Tibial nerve (tissue), 4 donors: ENCODE data around the gene AUTS2. TPM values are rescaled to one million over a fixed set of nuclear protein-coding genes. Genes with fewer than 3 reads are reported as not detected.

Source experiments
- DNase-seq, 2 donors: peaks; one replicate each; pipeline ENCODE4 v3.0.0-alpha.2; 2019; ENCODE audit warnings: low spot score in 2 of 2
- H3K27ac ChIP-seq, 4 donors: fragments of 200-600 bp; sonication (generic) in 3 of 4; one replicate each; pipeline ENCODE4 v1.5.1; 2017 to 2019; ENCODE audit warnings: mild to moderate bottlenecking in 1 of 4
- H3K27me3 ChIP-seq, 2 donors: fragments of 200-600 bp; sonication (generic) in 1 of 2; one replicate each; pipeline versions ENCODE4 v1.5.1 to v1.6.0; 2017 to 2019
- H3K36me3 ChIP-seq, 3 donors: fragments of 200-600 bp; sonication (generic); one replicate each; pipeline ENCODE4 v1.5.1; 2018 to 2019
- H3K4me1 ChIP-seq, 4 donors: fragments of 200-600 bp; sonication (generic) in 3 of 4; one replicate each; pipeline ENCODE4 v1.5.1; 2017 to 2019
- H3K4me3 ChIP-seq, 4 donors: fragments of 200-600 bp; sonication (generic) in 3 of 4; one replicate each; pipeline ENCODE4 v1.5.1; 2017 to 2019; ENCODE audit warnings: mild to moderate bottlenecking in 1 of 4, moderate library complexity in 1 of 4
- H3K9me3 ChIP-seq, 4 donors: fragments of 200-600 bp; sonication (generic) in 3 of 4; one replicate each; pipeline ENCODE4 v1.5.1; 2017 to 2019
- CTCF ChIP-seq, 5 experiments: fragments of 200-600 bp in 3 of 5; fragments of 450-650 bp in 2 of 5; sonication (generic) in 3 of 5; IDR thresholded peaks; one replicate each; pipeline ENCODE4 v1.5.1; 2016 to 2019; ENCODE audit warnings: antibody characterized with exemption in 5 of 5, mild to moderate bottlenecking in 3 of 5, moderate library complexity in 2 of 5
- EP300 ChIP-seq, 2 donors: sonication (generic); formaldehyde crosslinking; IDR thresholded peaks; one replicate each; pipeline ENCODE4 v1.6.1; 2017; ENCODE audit warnings: antibody characterized with exemption in 2 of 2, mild to moderate bottlenecking in 1 of 2
- POLR2A ChIP-seq, 2 donors: fragments of 450-650 bp; IDR thresholded peaks; one replicate each; pipeline ENCODE4 v1.6.1; 2017; ENCODE audit warnings: antibody characterized with exemption in 2 of 2, mild to moderate bottlenecking in 2 of 2, moderate library complexity in 2 of 2
- WGBS, 2 donors: methylation state at CpG; one replicate each; pipeline ENCODE4 v1.1.5; 2018; 5-methylcytosine and 5-hydroxymethylcytosine counted together
- total RNA-seq, 4 donors: library from RNA; depleted of rRNA; stranded (reverse); fragments of >200 nt; gene quantifications; one replicate each; pipeline ENCODE4 v1.1.0, GENCODE V29; 2016

The AUTS2 gene
- total RNA-seq, 4 donors from 2014 or later, result 56.6 to 87.9 (median 71.6) TPM

- Histone ChIP-seq H3K4me1 (no peaks in the 10 kb centered on the region), H3K36me3 (no peaks in the 10 kb centered on the region), H3K4me3 (no peak overlapping the region), H3K9me3 (peaks cover 0 to 19% (median 0%) of the 10 kb centered on the region in 4 donors), H3K27me3 (no peaks in the 10 kb centered on the region), H3K27ac (no peak overlapping the region)
- TF ChIP-seq CTCF (IDR thresholded peaks at IDR 0.05) (no peak), EP300 (IDR thresholded peaks at IDR 0.05) (no peak), POLR2A (IDR thresholded peaks at IDR 0.05) (no peak)
- WGBS, 2 donors, result 88 to 89% methylated on average over 3 of the region's 3 CpGs
- no peak for DNase-seq
Measured at GRCh38 chr7:70154521-70155180, 556.4 kb downstream of the AUTS2 start.

- no peak for DNase-seq
- Histone ChIP-seq H3K27me3 (no peaks in the 10 kb centered on the region), H3K4me1 (no peaks in the 10 kb centered on the region), H3K36me3 (no peaks in the 10 kb centered on the region), H3K4me3 (no peak overlapping the region), H3K9me3 (peaks cover 0 to 18% (median 0%) of the 10 kb centered on the region in 4 donors), H3K27ac (no peak overlapping the region)
- TF ChIP-seq EP300 (IDR thresholded peaks at IDR 0.05) (no peak), CTCF (IDR thresholded peaks at IDR 0.05) (no peak)
- WGBS, 2 donors, result 94 to 100% methylated on average over 2 of the region's 2 CpGs
Measured at GRCh38 chr7:70156057-70156456, 557.8 kb downstream of the AUTS2 start.

GRCh38 chr7:70159121-70159520 lies 560.8 kb downstream of the AUTS2 start:
- Histone ChIP-seq H3K4me3 (no peak overlapping the region), H3K4me1 (no peaks in the 10 kb centered on the region), H3K36me3 (no peaks in the 10 kb centered on the region), H3K27me3 (no peaks in the 10 kb centered on the region), H3K27ac (no peak overlapping the region), H3K9me3 (no peaks in the 10 kb centered on the region)
- DNase-seq, result no peak
- TF ChIP-seq EP300 (IDR thresholded peaks at IDR 0.05), result no peak
- TF ChIP-seq POLR2A (IDR thresholded peaks at IDR 0.05), result no peak
- TF ChIP-seq CTCF (IDR thresholded peaks at IDR 0.05), result no peak
- 71 to 73% methylated on average over 3 of the region's 3 CpGs for WGBS, 2 donors

GRCh38 chr7:70165477-70166170 lies 567.3 kb downstream of the AUTS2 start:
- TF ChIP-seq POLR2A (IDR thresholded peaks at IDR 0.05) (no peak), CTCF (IDR thresholded peaks at IDR 0.05) (no peak), EP300 (IDR thresholded peaks at IDR 0.05) (no peak)
- Histone ChIP-seq H3K36me3 (no peaks in the 10 kb centered on the region), H3K27ac (no peak overlapping the region), H3K9me3 (peaks cover 0 to 6% (median 2%) of the 10 kb centered on the region in 4 donors), H3K4me3 (no peak overlapping the region), H3K27me3 (no peaks in the 10 kb centered on the region), H3K4me1 (no peaks in the 10 kb centered on the region)
- 87 to 89% methylated on average over 7 of the region's 7 CpGs for WGBS, 2 donors
- no peak for DNase-seq

GRCh38 chr7:70171369-70171920 lies 573.2 kb downstream of the AUTS2 start:
- Histone ChIP-seq H3K36me3 (no peaks in the 10 kb centered on the region), H3K27ac (no peak overlapping the region), H3K4me3 (no peak overlapping the region), H3K9me3 (peaks cover 0 to 6% (median 2%) of the 10 kb centered on the region in 4 donors), H3K4me1 (no peaks in the 10 kb centered on the region), H3K27me3 (no peaks in the 10 kb centered on the region)
- DNase-seq, result no peak
- WGBS, 2 donors, result 66 to 77% methylated on average over 4 of the region's 4 CpGs
- no peak for TF ChIP-seq CTCF (IDR thresholded peaks at IDR 0.05)
- TF ChIP-seq EP300 (IDR thresholded peaks at IDR 0.05), result no peak
- TF ChIP-seq POLR2A (IDR thresholded peaks at IDR 0.05), result no peak
